Activated CD8-positive, alpha-beta memory T cell treated with anti-CD3 and anti-CD28 coated beads for 24 hours (primary cell): ENCODE results near the gene CHCHD10.

Experiments
- DNase-seq: peaks from one replicate; pipeline ENCODE4 v3.0.0-alpha.2; 2020

The CHCHD10 gene

DNA sequence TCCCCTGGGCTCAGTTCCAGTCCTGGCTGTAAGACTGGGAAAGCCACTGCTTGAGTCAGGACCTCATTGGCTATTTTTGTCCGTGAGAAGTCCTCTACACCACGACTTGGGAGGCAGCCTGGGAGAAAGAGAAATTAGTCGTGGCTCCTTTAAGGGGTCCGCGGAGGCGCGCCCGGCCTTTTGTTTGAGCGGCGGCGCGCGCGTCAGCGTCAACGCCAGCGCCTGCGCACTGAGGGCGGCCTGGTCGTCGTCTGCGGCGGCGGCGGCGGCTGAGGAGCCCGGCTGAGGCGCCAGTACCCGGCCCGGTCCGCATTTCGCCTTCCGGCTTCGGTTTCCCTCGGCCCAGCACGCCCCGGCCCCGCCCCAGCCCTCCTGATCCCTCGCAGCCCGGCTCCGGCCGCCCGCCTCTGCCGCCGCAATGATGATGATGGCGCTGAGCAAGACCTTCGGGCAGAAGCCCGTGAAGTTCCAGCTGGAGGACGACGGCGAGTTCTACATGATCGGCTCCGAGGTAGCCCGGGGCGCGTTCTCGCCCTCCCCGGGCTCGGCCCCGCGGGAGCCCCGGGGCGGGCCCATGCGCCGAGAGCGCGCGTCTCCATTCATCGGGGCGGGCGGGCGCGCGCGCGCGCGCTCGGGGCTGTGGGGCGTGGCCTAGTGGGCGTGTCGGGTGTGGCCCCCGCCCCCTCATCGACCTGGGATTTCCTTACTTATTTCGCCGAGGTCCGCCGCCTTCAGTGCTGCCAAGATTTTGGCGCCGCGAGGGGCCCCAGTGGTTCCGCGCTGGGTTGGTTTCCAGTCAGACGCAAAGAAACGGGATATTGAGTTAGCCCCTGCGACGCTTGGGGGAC lies 19.2 kb upstream of the CHCHD10 start, which contains the start of gene SMARCB1:
Gene SMARCB1 (plus strand): TSS at position 215 of the 848 bp plus-strand sequence. CDS start 204 bp downstream, at position 419.
- peak; percentile 96 for DNase-seq

GRCh38 chr22:23786261-23786710 lies 18.5 kb upstream of the CHCHD10 start:
- no peak for DNase-seq

- no peak for DNase-seq
These were observed 16.5 kb upstream of the CHCHD10 start for GRCh38 chr22:23784215-23784732.

GRCh38 chr22:23783265-23784150 lies 15.7 kb upstream of the CHCHD10 start:
- no peak for DNase-seq

DNA sequence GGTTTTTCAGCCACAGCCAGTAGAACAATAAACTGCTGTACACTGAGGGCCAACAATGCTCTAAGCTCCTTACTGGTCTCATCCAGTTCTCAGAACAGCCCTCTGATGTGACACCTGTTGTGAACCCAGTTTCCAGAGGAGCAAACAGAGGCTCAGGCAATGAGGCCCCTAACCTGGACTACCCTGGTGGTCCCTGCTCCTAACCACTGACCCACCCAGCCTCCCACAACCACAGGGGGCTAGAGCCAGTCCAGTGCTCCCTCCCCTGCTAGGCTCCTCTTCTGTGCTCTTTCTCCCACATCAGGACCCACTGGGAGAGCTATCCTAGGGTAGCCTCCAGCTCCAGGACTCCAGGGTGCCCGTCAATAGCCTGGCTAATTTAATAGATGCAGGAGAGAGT lies 14.9 kb upstream of the CHCHD10 start:
- DNase-seq = no peak

GRCh38 chr22:23782252-23782651 lies 14.5 kb upstream of the CHCHD10 start:
- DNase-seq = no peak

GRCh38 chr22:23781511-23782183 lies 13.9 kb upstream of the CHCHD10 start:
- no peak for DNase-seq

DNA sequence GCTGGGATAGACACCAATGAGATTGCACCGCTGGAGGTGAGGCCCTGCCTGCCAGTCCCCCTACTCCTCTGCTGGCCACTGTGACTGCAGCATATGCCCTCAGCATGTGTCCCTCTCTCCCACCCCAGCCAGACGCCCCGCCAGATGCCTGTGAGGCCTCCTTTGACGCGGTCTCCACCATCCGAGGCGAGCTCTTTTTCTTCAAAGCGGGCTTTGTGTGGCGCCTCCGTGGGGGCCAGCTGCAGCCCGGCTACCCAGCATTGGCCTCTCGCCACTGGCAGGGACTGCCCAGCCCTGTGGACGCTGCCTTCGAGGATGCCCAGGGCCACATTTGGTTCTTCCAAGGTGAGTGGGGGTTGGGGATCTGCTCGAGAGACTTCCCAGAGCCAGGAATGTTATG lies 13.3 kb upstream of the CHCHD10 start:
- DNase-seq = no peak

DNA sequence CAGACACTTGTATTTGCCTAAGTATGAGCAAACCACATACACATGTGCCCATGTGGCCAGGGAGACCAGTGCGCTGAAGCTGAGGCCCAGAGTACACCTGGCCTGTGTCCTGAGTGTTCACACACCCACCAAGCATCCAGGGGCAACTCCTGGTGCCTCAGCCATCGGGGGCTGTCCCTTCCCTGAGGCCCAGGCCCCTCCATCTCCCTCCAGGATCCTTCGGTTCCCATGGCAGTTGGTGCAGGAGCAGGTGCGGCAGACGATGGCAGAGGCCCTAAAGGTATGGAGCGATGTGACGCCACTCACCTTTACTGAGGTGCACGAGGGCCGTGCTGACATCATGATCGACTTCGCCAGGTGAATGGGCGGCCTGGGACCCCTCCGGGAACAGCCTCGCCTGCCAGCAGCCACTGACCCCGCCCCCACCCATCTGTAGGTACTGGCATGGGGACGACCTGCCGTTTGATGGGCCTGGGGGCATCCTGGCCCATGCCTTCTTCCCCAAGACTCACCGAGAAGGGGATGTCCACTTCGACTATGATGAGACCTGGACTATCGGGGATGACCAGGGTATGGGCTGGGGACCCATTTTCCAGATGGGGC lies 12.5 kb upstream of the CHCHD10 start:
- no peak for DNase-seq

DNA sequence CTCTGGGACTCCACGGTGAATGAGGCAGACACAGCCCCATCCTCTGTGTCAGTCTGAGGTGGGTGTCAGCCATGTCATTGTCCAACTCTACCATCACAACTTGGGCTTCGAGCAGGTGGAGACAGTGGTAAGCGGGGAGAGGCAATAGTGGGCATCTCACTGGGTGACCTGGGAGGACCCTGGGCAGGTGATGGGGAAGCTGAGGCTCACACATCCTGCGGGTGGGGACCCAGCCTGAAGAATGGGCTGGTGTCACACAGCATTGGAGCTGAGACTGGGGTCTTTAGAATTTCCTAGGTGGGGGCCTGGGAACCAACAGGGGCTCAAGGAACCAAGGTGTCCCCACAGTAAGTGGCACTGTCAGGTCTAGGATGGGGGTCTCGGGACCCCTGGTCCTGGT lies 12.0 kb upstream of the CHCHD10 start:
- no peak for DNase-seq

GRCh38 chr22:23779083-23779482 lies 11.3 kb upstream of the CHCHD10 start:
- no peak for DNase-seq

- DNase-seq = no peak
These were observed 10.8 kb upstream of the CHCHD10 start for GRCh38 chr22:23778577-23778900.

DNA sequence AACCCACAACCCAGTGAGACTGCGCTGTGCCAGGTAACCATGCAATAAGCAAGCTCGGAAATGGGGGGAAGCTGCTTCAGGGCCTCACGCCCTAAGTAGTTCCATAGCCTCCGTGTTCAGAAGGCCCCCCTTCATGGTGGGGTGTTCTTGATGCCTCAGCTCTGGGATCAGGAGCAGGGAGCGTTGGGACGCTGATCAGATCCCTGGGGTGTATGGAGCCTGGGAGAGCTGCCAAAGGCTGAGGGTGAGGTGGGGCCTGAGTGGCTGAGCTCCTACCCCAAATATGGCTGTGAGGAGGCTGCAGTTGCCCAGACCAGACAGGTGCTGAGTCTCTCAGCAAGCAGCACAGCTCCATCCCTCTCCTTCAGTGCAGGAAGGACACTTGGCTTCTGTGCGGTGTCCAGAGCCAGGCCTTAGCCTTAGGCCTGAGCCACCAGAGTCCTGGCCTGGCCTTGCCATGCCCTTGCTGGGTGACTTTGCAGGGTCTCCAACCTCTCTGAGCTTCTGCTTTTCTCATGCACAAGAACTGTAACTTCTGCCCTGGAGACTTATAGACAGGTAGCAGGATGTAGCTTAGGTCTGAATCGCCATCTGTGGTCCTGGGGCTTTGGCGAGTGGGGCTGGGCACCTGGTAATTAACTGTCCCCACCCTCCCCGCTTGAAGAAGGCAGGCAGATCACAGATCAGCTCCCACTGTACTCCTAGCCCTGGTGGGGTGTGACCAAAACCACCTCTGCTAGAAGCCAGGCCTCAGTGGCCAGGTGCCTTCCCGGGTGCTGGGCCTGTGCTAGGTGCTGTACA lies 10.2 kb upstream of the CHCHD10 start:
- no peak for DNase-seq

GRCh38 chr22:23775779-23776375 lies 8.1 kb upstream of the CHCHD10 start:
- DNase-seq = no peak

GRCh38 chr22:23774922-23775436 lies 7.2 kb upstream of the CHCHD10 start:
- no peak for DNase-seq

GRCh38 chr22:23774114-23774921 lies 6.5 kb upstream of the CHCHD10 start:
- no peak for DNase-seq

- DNase-seq = no peak
These were observed 5.8 kb upstream of the CHCHD10 start for GRCh38 chr22:23773483-23774113.

DNA sequence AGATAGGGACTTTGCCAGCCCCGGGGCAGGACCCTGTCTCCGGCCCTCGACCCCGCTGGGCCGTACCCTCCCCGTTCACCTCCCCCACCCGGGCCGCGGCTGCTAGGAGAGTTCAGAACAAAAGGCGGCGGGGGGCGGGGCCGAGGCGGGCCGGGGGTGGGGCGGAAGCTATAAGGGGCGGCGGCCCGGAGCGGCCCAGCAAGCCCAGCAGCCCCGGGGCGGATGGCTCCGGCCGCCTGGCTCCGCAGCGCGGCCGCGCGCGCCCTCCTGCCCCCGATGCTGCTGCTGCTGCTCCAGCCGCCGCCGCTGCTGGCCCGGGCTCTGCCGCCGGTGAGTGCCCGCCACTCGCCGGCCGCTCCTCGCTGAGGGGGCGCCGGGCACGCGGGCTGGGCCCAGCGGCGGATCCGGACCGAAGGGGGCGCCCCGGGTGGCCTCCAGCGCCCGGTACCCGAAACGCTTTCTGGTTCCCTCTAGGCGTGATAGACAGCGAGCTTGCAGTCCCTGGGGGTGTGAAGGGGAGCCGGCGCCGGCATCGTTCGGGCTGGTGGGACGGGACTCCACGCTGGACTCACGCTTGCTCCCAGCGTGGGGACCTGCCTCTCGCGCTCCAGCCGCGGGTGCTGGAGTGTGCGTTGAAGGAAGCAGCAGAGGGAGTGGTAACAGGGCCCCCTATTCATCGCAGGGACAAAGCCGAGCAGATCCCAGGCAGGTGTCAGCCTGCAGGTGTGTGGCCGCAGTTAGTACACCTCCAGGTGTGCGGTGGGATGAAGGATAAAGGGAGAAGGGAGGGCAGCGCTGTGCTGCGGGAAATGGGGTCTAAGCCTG lies 5.1 kb upstream of the CHCHD10 start, which contains the start of gene MMP11:
Gene MMP11 (plus strand): TSS at position 201 of the 825 bp plus-strand sequence. CDS start 22 bp downstream, at position 223.
- peak; percentile 83 for DNase-seq

- DNase-seq = no peak
These were observed 4.5 kb upstream of the CHCHD10 start for GRCh38 chr22:23772315-23772648.
